Endothelial cell of umbilical vein (primary cell): ENCODE data around the gene LAMTOR2. TPM values are rescaled to one million over a fixed set of nuclear protein-coding genes. Genes with fewer than 3 reads are reported as not detected.

Experiments
- BruUV-seq: library from RNA; stranded (reverse); fragments of 400-500 nt; replicated peaks from 2 replicates; lab custom pipeline; 2021; lab: Mats Ljungman, UMichigan
- CTCF ChIA-PET: fragments of 300-600, 350-600 bp; sonication (Branson Sonifier 250); formaldehyde crosslinking; loops from one replicate; lab custom pipeline; 2021; ENCODE audit warnings: antibody characterized with exemption, inconsistent platforms; lab: Charles Lee
- POLR2A ChIA-PET: fragments of 300-600, 350-600 bp; sonication (Branson Sonifier 250); formaldehyde crosslinking; loops from one replicate; lab custom pipeline; 2021; ENCODE audit warnings: antibody characterized with exemption, inconsistent platforms; lab: Charles Lee
- DNase-seq: peaks from one replicate; pipeline ENCODE4 v3.0.0-alpha.2; 2011; ENCODE audit warnings: low read depth, low spot score
- FAIRE-seq: peaks from 2 replicates; lab custom pipeline; 2011; peaks lifted over from hg19 to GRCh38; lab: Jason Lieb, UNC
- H2AFZ ChIP-seq: 2 replicates; pipeline ENCODE4 v1.6.0; 2012; ENCODE audit warnings: low read depth, low read length, control low read depth, inconsistent platforms
- H3K27ac ChIP-seq: 2 replicates; pipeline ENCODE4 v1.5.1; 2011; ENCODE audit warnings: low read depth, mild to moderate bottlenecking, control low read depth, low read length, moderate library complexity; ENCODE audit not compliant: insufficient read depth
- H3K27me3 ChIP-seq, 2 experiments: 2 replicates each; pipeline versions ENCODE4 v1.6.0 to v1.6.1; 2011; ENCODE audit warnings: low read length in 2 of 2, mixed read lengths in 1 of 2; ENCODE audit not compliant: control insufficient read depth in 2 of 2, insufficient read depth in 2 of 2
- H3K36me3 ChIP-seq, 2 experiments: 2 replicates in 1 of 2; 3 replicates in 1 of 2; pipeline ENCODE4 v1.5.1; 2011; ENCODE audit warnings: low read length in 2 of 2, mild to moderate bottlenecking in 1 of 2, moderate library complexity in 1 of 2; ENCODE audit not compliant: control insufficient read depth in 2 of 2, insufficient read depth in 2 of 2; ENCODE audit errors: extremely low read depth in 1 of 2
- H3K4me1 ChIP-seq: 3 replicates; pipeline ENCODE4 v1.5.1; 2011; ENCODE audit warnings: mild to moderate bottlenecking, low read length; ENCODE audit not compliant: control insufficient read depth, insufficient read depth; ENCODE audit errors: extremely low read depth
- H3K4me2 ChIP-seq: 2 replicates; pipeline ENCODE4 v1.6.1; 2011; ENCODE audit warnings: low read length, control low read depth, mixed read lengths; ENCODE audit not compliant: insufficient read depth
- H3K4me3 ChIP-seq, 3 experiments: fragments of 200-600 bp in 1 of 3; sonication (generic), shearing (Covaris generic) in 1 of 3; replicated peaks in 1 of 3; 2 replicates each; pipeline ENCODE4 v1.5.1; 2011 to 2016; ENCODE audit warnings: control low read depth in 3 of 3, low read length in 3 of 3, mild to moderate bottlenecking in 2 of 3, inconsistent platforms in 1 of 3, low read depth in 1 of 3, moderate library complexity in 1 of 3; ENCODE audit not compliant: insufficient read depth in 1 of 3
- H3K79me2 ChIP-seq: 2 replicates; pipeline ENCODE4 v1.6.0; 2012; ENCODE audit warnings: low read length, inconsistent platforms; ENCODE audit not compliant: control insufficient read depth, insufficient read depth
- H3K9ac ChIP-seq: replicated peaks from 2 replicates; pipeline ENCODE3; 2011; ENCODE audit warnings: low read length, control low read depth; ENCODE audit not compliant: insufficient read depth; ENCODE audit errors: extremely low read depth
- H3K9me1 ChIP-seq: replicated peaks from 3 replicates; pipeline ENCODE4 v1.6.0; 2011; ENCODE audit warnings: mild to moderate bottlenecking, low read length; ENCODE audit not compliant: control insufficient read depth, insufficient read depth; ENCODE audit errors: extremely low read depth
- H3K9me3 ChIP-seq: replicated peaks from 2 replicates; pipeline ENCODE4 v1.5.1; 2012; ENCODE audit warnings: low read length, inconsistent platforms; ENCODE audit not compliant: control insufficient read depth, insufficient read depth
- H4K20me1 ChIP-seq: replicated peaks from 2 replicates; pipeline ENCODE3; 2011; ENCODE audit warnings: mild to moderate bottlenecking, low read length; ENCODE audit not compliant: control insufficient read depth, insufficient read depth; ENCODE audit errors: extremely low read depth
- FOS ChIP-seq: IDR thresholded peaks from 2 replicates; pipeline ENCODE4 v1.6.1; 2011; ENCODE audit warnings: mild to moderate bottlenecking, low read length, moderate library complexity, borderline replicate concordance; ENCODE audit not compliant: insufficient read depth
- GATA2 ChIP-seq: IDR thresholded peaks from 2 replicates; pipeline ENCODE4 v1.7.0; 2011; ENCODE audit warnings: low read depth, mild to moderate bottlenecking, moderate library complexity, mixed read lengths, low read length; ENCODE audit not compliant: insufficient read length, insufficient read depth
- JUN ChIP-seq: IDR thresholded peaks from 2 replicates; pipeline ENCODE4 v1.6.1; 2011; ENCODE audit warnings: borderline replicate concordance, low read depth; ENCODE audit not compliant: insufficient read length, insufficient read depth
- MAX ChIP-seq: IDR thresholded peaks from 2 replicates; pipeline ENCODE4 v1.6.1; 2011; ENCODE audit not compliant: insufficient read depth, insufficient read length
- POLR2A ChIP-seq: IDR thresholded peaks from 2 replicates; pipeline ENCODE4 v1.6.1; 2012; ENCODE audit warnings: low read depth, mild to moderate bottlenecking, control low read depth, low read length
- POLR2AphosphoS5 ChIP-seq: IDR thresholded peaks from 2 replicates; pipeline ENCODE4 v1.6.1; 2012; ENCODE audit warnings: low read depth, mild to moderate bottlenecking, control low read depth, low read length, moderate library complexity; ENCODE audit not compliant: insufficient read depth
- dilution Hi-C: fragments of 300-500 bp; cut with MboI; formaldehyde crosslinking; loops from one replicate; pipeline ENCODE4 v1.15.0; 2019; ENCODE audit warnings: low sequenced_read_pairs; ENCODE audit not compliant: extremely low pct_ligation_motif_present
- intact Hi-C: fragments of 100-400 bp; cut with micrococcal nuclease; formaldehyde crosslinking; loops from one replicate; pipeline ENCODE4 v1.10.0; 2022
- polyA plus RNA-seq, 4 experiments: library from polyadenylated mRNA; depleted of rRNA in 3 of 4; stranded (reverse) in 3 of 4; unstranded in 1 of 4; fragments of >200 nt; gene quantifications; 2 replicates each; pipeline versions ENCODE4 v1.2.1 to v1.2.3, GENCODE V29; 2011 to 2012; ENCODE audit warnings: missing spikeins in 1 of 4
- total RNA-seq: library from RNA; stranded (reverse); gene quantifications from 2 replicates; pipeline ENCODE4 v1.2.3, GENCODE V29; 2021

The LAMTOR2 gene
- total and polyA plus RNA-seq, 2 donors (not counting 3 experiments of a cell fraction or from before 2014, with no cell fraction given): 77.7 to 136 TPM

- Histone ChIP-seq H3K27me3 (no peaks in the 10 kb centered on the region), H3K4me3 (no peak overlapping the region), H3K9ac (peak overlapping the region; percentile 88), H3K9me3 (no peaks in the 10 kb centered on the region), H3K36me3 (no peaks in the 10 kb centered on the region), H4K20me1 (no peaks in the 10 kb centered on the region), H3K4me2 (peak overlapping the region; percentile 28), H3K27ac (peak overlapping the region; percentile 97), H3K9me1 (no peaks in the 10 kb centered on the region), H3K79me2 (no peaks in the 10 kb centered on the region), H3K4me1 (peaks cover 57% of the 10 kb centered on the region), H2AFZ (no peak overlapping the region)
- intact Hi-C loops (loop anchor here (1.0 to 5.0 kb wide), 2 partner anchors 27 to 109 kb away; partner anchors contain the start of gene PMF1), dilution Hi-C loops (no loop called here)
- POLR2A ChIA-PET: interaction anchor here (0.8 to 2.2 kb wide), 3 partner anchors 11 to 27 kb away, joined by 3 to 17 read pairs (median 4); partner anchors contain the start of gene LMNA
- TF ChIP-seq JUN (peak; percentile 86), POLR2A (no peak), POLR2AphosphoS5 (peak; percentile 61), MAX (peak; percentile 30), GATA2 (no peak), FOS (peak; percentile 80)
- peak; percentile 95 for DNase-seq
- peak; percentile 85 for FAIRE-seq
- BruUV-seq: no TSS peak
- CTCF ChIA-PET: interaction anchor here (0.6 to 21.0 kb wide), 5 partner anchors 15 to 1623 kb away, joined by 3 to 627 read pairs (median 6); partner anchors contain the start of gene LMNA
Measured at GRCh38 chr1:156102633-156103511, 48.3 kb downstream of the LAMTOR2 start.
